Measurements from ENCODE around the gene CMC4.

- TF ChIP-seq POLR2AphosphoS5 (IDR thresholded peaks at IDR 0.05; ENCODE audit: insufficient read depth in 1 of 2, low read depth in 1 of 2) (no peak), CTCF (IDR thresholded peaks at IDR 0.05) (no peak)
Measured at GRCh38 chrX:155028129-155028528, 42.8 kb downstream of the CMC4 start.
